ENCODE results near the gene RABGGTA. TPM values are rescaled to one million over a fixed set of nuclear protein-coding genes. Genes with fewer than 3 reads are reported as not detected.

RABGGTA gene
- total RNA-seq, 2 experiments from 2014 or later = 42.1 to 48.8 TPM

GRCh38 chr14:24310265-24310645 lies 38.9 kb upstream of the RABGGTA start:
- no peak for DNase-seq
- Mint-ChIP-seq H3K36me3 (peaks cover 26% of the 10 kb centered on the region), H3K4me3 (peak overlapping the region; percentile 84), H3K27ac (peak overlapping the region; percentile 82), H3K9me3 (no peaks in the 10 kb centered on the region), H3K27me3 (no peaks in the 10 kb centered on the region), H3K4me1 (peaks cover 62% of the 10 kb centered on the region)
- ATAC-seq (ENCODE audit: low read depth) = no peak
- POLR2A ChIA-PET = interaction anchor here (0.7 to 5.7 kb wide), 14 partner anchors 8 to 149 kb away, joined by 3 to 43 read pairs (median 6); partner anchors contain the start of genes ADCY4, CBLN3, DHRS1 and IRF9

- no peak for DNase-seq
- H3K4me1 Mint-ChIP-seq = peaks cover 58% of the 10 kb centered on the region
- peaks cover 28% of the 10 kb centered on the region for H3K36me3 Mint-ChIP-seq
- peak within 1 kb of the TSS; percentile 84 for H3K4me3 Mint-ChIP-seq
- H3K27ac Mint-ChIP-seq = peak within 1 kb of the TSS; percentile 82
- ATAC-seq (ENCODE audit: low read depth) = no peak
- no peaks in the 10 kb centered on the region for H3K27me3 Mint-ChIP-seq
- POLR2A ChIA-PET = interaction anchor here (0.6 to 5.7 kb wide), 15 partner anchors 9 to 149 kb away, joined by 3 to 43 read pairs (median 6); partner anchors contain the start of genes ADCY4, CBLN3, DHRS1 and IRF9
- H3K9me3 Mint-ChIP-seq = no peaks in the 10 kb centered on the region
Measured at GRCh38 chr14:24309538-24310264, 38.3 kb upstream of the RABGGTA start, which contains the start of gene LTB4R2. Gene LTB4R2, plus strand, starts transcription at chr14:24310140. Its CDS starts 525 bp downstream, at chr14:24310665.

- H3K4me3 Mint-ChIP-seq = no peak overlapping the region
- POLR2A ChIA-PET = interaction anchor here (0.6 to 5.7 kb wide), 10 partner anchors 9 to 147 kb away, joined by 3 to 32 read pairs (median 4); partner anchors contain the start of genes CBLN3, DHRS1, IRF9 and KHNYN
- ATAC-seq (ENCODE audit: low read depth) (no peak), DNase-seq (no peak)
- H3K9me3 Mint-ChIP-seq = no peaks in the 10 kb centered on the region
- H3K36me3 Mint-ChIP-seq = peaks cover 29% of the 10 kb centered on the region
- no peaks in the 10 kb centered on the region for H3K27me3 Mint-ChIP-seq
- peaks cover 47% of the 10 kb centered on the region for H3K4me1 Mint-ChIP-seq
- no peak overlapping the region for H3K27ac Mint-ChIP-seq
Measured at GRCh38 chr14:24308342-24309124, 37.1 kb upstream of the RABGGTA start.

GRCh38 chr14:24307575-24308341 lies 36.4 kb upstream of the RABGGTA start, which contains the start of gene CIDEB:
Gene CIDEB, minus strand, starts transcription at chr14:24307977. Its CDS starts 119 bp downstream, at chr14:24307858.
- H3K27ac Mint-ChIP-seq = peak within 1 kb of the TSS; percentile 65
- peaks cover 30% of the 10 kb centered on the region for H3K36me3 Mint-ChIP-seq
- DNase-seq (peak; percentile 53), ATAC-seq (ENCODE audit: low read depth) (no peak)
- H3K4me3 Mint-ChIP-seq = no peak within 1 kb of the TSS
- peaks cover 39% of the 10 kb centered on the region for H3K4me1 Mint-ChIP-seq
- H3K27me3 Mint-ChIP-seq = no peaks in the 10 kb centered on the region
- POLR2A ChIA-PET = interaction anchor here (0.9 to 5.7 kb wide), 9 partner anchors 10 to 146 kb away, joined by 3 to 32 read pairs (median 5); partner anchors contain the start of genes CBLN3, IRF9, KHNYN and MDP1
- H3K9me3 Mint-ChIP-seq = no peaks in the 10 kb centered on the region

GRCh38 chr14:24307156-24307574 lies 35.8 kb upstream of the RABGGTA start:
- ATAC-seq (ENCODE audit: low read depth) = no peak
- H3K27me3 Mint-ChIP-seq = no peaks in the 10 kb centered on the region
- H3K36me3 Mint-ChIP-seq = peaks cover 29% of the 10 kb centered on the region
- DNase-seq = no peak
- H3K4me1 Mint-ChIP-seq = peaks cover 33% of the 10 kb centered on the region
- H3K4me3 Mint-ChIP-seq = no peak overlapping the region
- peak overlapping the region; percentile 65 for H3K27ac Mint-ChIP-seq
- POLR2A ChIA-PET = interaction anchor here (3.0 to 5.7 kb wide), 2 partner anchors 36 to 65 kb away, joined by 13 to 32 read pairs; partner anchors contain the start of genes RABGGTA and TINF2
- no peaks in the 10 kb centered on the region for H3K9me3 Mint-ChIP-seq

- Mint-ChIP-seq H3K36me3 (peaks cover 25% of the 10 kb centered on the region), H3K27ac (no peak overlapping the region), H3K4me3 (no peak overlapping the region), H3K4me1 (peaks cover 29% of the 10 kb centered on the region), H3K27me3 (no peaks in the 10 kb centered on the region), H3K9me3 (no peaks in the 10 kb centered on the region)
- ATAC-seq (ENCODE audit: low read depth) (no peak), DNase-seq (no peak)
- POLR2A ChIA-PET = interaction anchor here (1.6 kb wide), 1 partner anchor 61 kb away, joined by 5 read pairs; the partner anchor contains the start of gene TINF2
Measured at GRCh38 chr14:24304019-24304387, 32.6 kb upstream of the RABGGTA start.

GRCh38 chr14:24300326-24300980 lies 29.1 kb upstream of the RABGGTA start:
- peaks cover 41% of the 10 kb centered on the region for H3K4me1 Mint-ChIP-seq
- H3K4me3 Mint-ChIP-seq = peak overlapping the region; percentile 94
- peak overlapping the region; percentile 95 for H3K27ac Mint-ChIP-seq
- H3K36me3 Mint-ChIP-seq = peaks cover 25% of the 10 kb centered on the region
- no peaks in the 10 kb centered on the region for H3K27me3 Mint-ChIP-seq
- no peak for ATAC-seq (ENCODE audit: low read depth)
- DNase-seq = no peak
- POLR2A ChIA-PET = interaction anchor here (0.7 to 6.6 kb wide), 15 partner anchors 10 to 186 kb away, joined by 3 to 76 read pairs (median 10); partner anchors contain the start of genes CBLN3, CHMP4A, DCAF11 and IRF9
- H3K9me3 Mint-ChIP-seq = no peaks in the 10 kb centered on the region

GRCh38 chr14:24299255-24300191 lies 28.1 kb upstream of the RABGGTA start, which contains the start of the genes DHRS1 and NOP9:
Gene DHRS1, minus strand, starts transcription at chr14:24299780. Its CDS starts 674 bp downstream, at chr14:24299106.
Gene NOP9, plus strand, starts transcription at chr14:24299850. Its CDS starts 105 bp downstream, at chr14:24299955.
- peak within 1 kb of the TSS; percentile 95 for H3K27ac Mint-ChIP-seq
- no peaks in the 10 kb centered on the region for H3K27me3 Mint-ChIP-seq
- peaks cover 41% of the 10 kb centered on the region for H3K4me1 Mint-ChIP-seq
- H3K36me3 Mint-ChIP-seq = peaks cover 25% of the 10 kb centered on the region
- peak; percentile 97 for DNase-seq
- peak; percentile 82 for ATAC-seq (ENCODE audit: low read depth)
- POLR2A ChIA-PET = interaction anchor here (0.7 to 6.6 kb wide), 18 partner anchors 9 to 185 kb away, joined by 3 to 76 read pairs (median 8); partner anchors contain the start of genes CBLN3, CHMP4A, DCAF11 and IRF9
- H3K4me3 Mint-ChIP-seq = peak within 1 kb of the TSS; percentile 94
- H3K9me3 Mint-ChIP-seq = no peaks in the 10 kb centered on the region

GRCh38 chr14:24298892-24299254 lies 27.5 kb upstream of the RABGGTA start:
- H3K27me3 Mint-ChIP-seq = no peaks in the 10 kb centered on the region
- POLR2A ChIA-PET = interaction anchor here (0.6 to 6.6 kb wide), 15 partner anchors 9 to 185 kb away, joined by 3 to 76 read pairs (median 8); partner anchors contain the start of genes CBLN3, DCAF11, IRF9 and KHNYN
- no peaks in the 10 kb centered on the region for H3K9me3 Mint-ChIP-seq
- DNase-seq (no peak), ATAC-seq (ENCODE audit: low read depth) (peak; percentile 6)
- peaks cover 21% of the 10 kb centered on the region for H3K36me3 Mint-ChIP-seq
- H3K27ac Mint-ChIP-seq = peak overlapping the region; percentile 95
- H3K4me1 Mint-ChIP-seq = peaks cover 41% of the 10 kb centered on the region
- H3K4me3 Mint-ChIP-seq = peak overlapping the region; percentile 94

GRCh38 chr14:24297190-24297964 lies 26.0 kb upstream of the RABGGTA start:
- Mint-ChIP-seq H3K4me3 (peak overlapping the region; percentile 65), H3K4me1 (peaks cover 41% of the 10 kb centered on the region), H3K27me3 (no peaks in the 10 kb centered on the region), H3K9me3 (no peaks in the 10 kb centered on the region), H3K36me3 (peaks cover 24% of the 10 kb centered on the region), H3K27ac (peak overlapping the region; percentile 94)
- DNase-seq (no peak), ATAC-seq (ENCODE audit: low read depth) (peak; percentile 12)
- POLR2A ChIA-PET = interaction anchor here (1.0 to 6.6 kb wide), 11 partner anchors 11 to 161 kb away, joined by 3 to 76 read pairs (median 7); partner anchors contain the start of genes CHMP4A, CIDEB, LTB4R and LTB4R2
